COR-L47 (cell line): Measurements from ENCODE around the gene SERTAD4.

ENCODE experiments used
- DNase-seq: peaks from one replicate; lab custom pipeline; 2025; lab: John Stamatoyannopoulos, UW

SERTAD4 gene

DNA sequence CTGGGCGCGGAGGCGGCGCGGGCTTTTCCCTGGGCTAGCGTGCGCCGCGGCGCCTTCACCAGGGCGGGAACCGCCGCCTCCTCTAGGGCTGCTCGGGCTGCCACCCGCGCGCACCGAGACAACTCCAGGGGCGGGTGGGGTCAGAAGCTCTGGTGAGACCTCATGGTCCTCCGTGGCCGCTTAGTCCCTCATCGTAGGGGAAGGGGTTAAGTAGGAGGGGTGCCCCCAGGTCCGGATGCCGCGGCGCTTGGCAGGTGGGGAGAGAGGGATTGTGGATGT, 559 bp downstream of the SERTAD4 start:
- DNase-seq, result no peak

GRCh38 chr1:210233495-210234328, 1.1 kb downstream of the SERTAD4 start:
- DNase-seq, result peak; percentile 45

- DNase-seq, result no peak
Observed at GRCh38 chr1:210234329-210234757, 1.7 kb downstream of the SERTAD4 start.

DNA sequence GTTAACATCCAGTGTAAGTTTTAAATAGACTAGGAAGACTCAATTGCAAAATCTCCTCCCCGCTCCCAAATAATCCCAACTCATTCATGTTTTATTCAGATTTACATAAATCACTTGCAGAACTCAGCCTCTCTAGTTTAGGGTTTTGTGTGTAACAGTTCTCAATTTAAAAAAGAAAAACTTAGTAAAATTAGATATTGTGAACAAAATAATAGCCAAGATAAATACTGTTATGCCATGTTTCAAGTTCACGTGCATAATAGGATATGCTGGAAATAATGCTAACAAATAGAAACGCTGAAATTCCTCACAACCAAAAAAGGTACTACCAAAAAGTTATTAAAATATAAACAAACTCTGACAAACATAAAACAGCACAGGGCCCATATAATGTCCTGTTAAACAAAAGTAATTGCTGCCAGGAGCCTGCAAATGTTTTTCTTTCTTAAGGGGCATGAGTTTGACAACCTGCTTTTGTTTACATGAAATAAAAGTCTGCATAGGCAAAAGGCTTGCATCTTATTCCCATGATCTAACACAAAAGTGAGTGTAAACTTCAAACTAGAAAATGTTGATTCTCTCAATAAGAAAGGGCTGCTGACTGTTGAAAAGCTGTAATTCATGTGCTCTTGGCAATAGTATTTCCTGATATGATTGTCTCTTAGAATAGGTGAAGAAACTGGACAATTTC, 2.9 kb downstream of the SERTAD4 start:
- no peak for DNase-seq

GRCh38 chr1:210236386-210236839, 3.8 kb downstream of the SERTAD4 start:
- DNase-seq, result no peak

DNA sequence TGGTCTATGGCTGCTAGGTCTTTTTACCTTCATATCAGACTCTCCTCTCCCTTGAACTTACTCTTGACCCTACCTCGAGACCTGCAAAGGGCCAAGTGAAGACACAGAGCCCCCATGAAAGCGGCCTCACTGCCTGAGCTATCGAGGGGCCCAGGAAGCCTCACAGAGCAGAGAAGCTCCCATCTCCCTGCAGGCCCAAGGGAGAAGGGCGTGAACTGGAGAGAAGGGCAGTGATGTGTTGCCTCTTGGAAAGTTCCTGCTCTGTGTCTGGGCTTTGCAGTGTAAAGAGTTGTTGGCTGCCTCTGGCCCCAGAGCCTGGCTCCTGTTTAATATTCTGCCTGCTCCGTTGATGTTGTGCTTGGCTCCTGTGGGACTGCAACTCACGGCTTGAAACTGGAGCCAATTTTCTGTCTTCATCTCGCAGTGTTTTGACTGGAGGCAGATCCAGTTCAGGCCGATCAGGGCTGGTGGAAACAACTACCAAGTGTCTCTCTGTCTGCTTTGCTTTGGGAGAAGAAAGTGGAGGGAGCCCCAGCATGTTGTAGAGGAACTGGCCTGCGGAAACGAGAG, 4.3 kb downstream of the SERTAD4 start:
- DNase-seq, result no peak

GRCh38 chr1:210237479-210237878, 4.9 kb downstream of the SERTAD4 start:
- no peak for DNase-seq

DNA sequence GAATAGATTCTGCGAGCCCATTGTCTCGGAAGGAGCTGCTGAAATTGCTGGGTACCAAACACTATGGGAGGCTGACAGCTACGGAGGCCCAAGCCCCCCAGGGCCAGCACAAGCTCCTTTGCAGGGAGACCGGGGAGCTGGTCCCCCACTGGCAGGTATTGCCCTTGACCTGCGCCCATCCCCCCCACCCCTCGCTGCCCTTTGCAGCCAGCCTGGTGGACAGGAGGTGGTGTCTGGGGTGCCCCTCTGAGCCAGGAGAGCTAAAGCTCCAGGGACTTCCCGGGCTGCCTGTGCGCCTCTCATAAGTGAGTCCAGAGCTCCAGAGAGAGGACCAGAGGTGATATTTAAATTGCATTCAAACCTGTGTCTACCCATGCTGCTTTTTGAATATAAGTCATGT, 5.4 kb downstream of the SERTAD4 start:
- no peak for DNase-seq

GRCh38 chr1:210239349-210240111, 6.9 kb downstream of the SERTAD4 start:
- DNase-seq, result no peak

- DNase-seq, result no peak
Observed at GRCh38 chr1:210241121-210241520, 8.5 kb downstream of the SERTAD4 start.

GRCh38 chr1:210244746-210245367, 12.3 kb downstream of the SERTAD4 start:
- DNase-seq, result no peak

DNA sequence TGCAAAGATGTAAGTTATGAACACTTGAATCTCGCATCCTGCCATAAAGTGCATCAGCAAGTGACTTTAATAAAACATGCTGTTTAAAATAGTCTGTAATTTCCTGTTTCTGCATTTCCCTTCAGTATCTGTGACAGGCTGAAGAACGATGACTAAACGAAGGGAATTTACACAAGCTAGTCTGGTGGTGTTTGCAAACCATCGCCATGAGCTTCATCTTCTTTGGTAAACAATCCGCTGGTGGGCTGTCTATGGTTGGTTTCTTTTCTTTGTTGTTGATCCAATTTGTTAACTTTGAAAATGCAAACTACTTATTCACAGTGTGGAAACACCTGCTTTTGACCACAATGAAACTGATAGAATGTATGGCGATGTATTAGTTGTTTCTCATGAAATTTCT, 13.9 kb downstream of the SERTAD4 start:
- no peak for DNase-seq

DNA sequence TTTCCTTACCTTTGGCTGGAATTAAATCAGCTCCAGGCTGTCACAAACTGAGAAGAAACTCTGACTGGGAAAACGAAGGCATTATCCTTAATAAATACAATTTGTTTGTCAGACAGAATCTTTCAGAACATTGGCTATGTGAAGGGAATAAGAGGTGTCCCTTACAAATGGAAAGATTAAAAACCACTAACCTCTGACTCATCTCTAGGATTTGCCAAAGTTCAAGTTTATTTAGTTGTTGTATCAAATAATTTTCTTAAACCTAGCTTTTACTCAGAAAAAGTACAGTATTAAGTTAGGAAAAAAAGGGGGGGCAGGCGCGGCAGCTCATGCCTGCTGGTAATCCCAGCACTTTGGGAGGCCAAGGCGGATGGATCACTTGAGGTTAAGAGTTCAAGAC, 15.7 kb downstream of the SERTAD4 start:
- no peak for DNase-seq

- peak; percentile 74 for DNase-seq
Observed at GRCh38 chr1:210250665-210250997, 18.0 kb downstream of the SERTAD4 start.

DNA sequence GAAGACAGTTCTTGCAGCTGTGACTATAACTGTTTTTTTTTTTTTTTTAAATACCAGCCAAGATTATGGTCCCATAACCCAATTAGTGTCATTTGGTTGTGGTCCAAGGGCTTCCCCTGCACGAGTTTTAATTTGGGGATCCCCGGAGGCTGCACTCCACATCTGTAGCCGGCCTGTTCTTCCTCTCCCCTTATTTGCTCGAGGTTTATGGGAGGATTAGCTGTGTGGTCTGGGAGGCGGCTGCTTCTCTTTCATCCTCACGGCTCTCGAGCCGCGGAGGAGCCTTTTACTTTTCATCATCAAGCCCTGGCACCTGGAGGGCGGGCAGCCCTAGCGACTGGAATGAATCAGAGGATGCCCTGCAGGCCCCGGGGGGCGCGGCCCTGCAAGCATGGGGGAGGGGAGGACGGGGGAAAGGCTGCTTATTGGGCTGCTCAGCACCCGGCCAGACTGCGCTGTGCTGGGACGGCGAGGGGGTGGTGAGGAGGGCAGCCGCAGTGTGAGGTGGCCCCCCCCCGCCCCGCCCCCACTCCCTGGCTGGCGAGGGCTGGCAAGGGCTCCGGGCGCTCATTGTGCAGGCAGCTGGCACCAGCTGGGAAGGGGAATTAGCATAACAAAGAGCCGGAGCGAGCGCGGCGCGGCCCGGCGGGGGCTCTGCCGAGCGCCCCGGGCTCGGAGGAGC, 18.5 kb downstream of the SERTAD4 start:
- peak; percentile 86 for DNase-seq

DNA sequence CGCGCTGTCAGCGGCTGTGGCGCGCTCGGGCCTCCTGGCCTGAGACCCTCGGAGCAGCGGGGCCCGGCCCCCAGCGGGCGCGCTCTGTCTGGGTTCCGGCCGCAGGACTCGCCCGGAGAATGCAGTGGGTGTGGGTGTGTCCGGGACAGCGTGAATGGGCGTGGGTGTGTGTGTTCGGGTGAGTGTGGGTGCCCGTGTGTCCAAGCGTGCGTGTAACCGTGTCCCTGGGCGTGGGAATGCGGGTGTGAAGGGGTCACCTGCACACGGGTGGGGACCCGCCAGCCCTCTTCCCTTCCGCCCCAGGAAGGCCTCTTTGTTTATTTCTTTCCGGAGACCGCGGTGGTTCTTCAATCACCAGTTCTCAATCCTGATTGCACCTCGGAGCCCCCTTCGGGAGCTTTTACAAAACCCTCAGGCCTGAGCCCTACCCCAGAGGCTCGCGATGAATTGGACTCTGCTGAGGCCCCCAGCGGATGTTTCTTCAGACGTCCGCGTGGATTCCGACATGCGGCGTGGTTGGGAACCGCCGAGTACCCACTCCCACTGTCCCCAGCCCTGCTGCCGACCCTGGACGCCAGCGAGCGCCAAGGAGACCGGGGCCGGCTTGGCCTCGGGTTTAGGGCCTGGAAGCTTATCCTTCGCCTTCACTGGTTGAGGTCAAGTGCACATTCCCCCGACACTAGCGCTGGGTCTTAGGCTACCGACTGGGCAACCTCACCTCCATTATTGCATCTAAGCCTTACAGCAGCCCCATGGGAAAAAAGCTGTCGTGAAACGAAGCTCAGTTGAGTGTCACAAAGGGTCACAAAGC, 19.3 kb downstream of the SERTAD4 start:
- DNase-seq, result no peak

DNA sequence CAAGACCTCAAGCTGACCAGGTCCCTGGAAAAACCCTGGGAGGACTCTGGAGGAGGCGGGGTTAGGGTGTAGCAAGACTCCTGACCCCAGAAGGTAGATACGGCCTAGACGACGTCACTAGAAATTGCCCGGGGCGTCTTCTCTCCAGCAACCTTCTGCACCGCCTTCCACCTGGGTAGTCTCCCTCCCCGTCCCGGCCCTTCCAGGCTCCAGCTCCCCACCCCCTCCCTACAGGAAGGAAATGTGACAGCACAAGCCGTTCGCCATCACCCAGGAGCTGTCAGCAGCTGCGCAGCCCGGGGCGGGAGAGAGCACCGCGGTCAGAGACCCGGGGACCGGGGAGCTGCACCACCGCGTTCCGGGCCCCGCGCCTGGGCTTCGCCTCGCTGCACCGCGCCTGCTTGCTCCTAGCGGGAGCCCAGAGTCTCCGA, 20.0 kb downstream of the SERTAD4 start:
- no peak for DNase-seq

GRCh38 chr1:210254298-210254697, 21.7 kb downstream of the SERTAD4 start:
- no peak for DNase-seq

DNA sequence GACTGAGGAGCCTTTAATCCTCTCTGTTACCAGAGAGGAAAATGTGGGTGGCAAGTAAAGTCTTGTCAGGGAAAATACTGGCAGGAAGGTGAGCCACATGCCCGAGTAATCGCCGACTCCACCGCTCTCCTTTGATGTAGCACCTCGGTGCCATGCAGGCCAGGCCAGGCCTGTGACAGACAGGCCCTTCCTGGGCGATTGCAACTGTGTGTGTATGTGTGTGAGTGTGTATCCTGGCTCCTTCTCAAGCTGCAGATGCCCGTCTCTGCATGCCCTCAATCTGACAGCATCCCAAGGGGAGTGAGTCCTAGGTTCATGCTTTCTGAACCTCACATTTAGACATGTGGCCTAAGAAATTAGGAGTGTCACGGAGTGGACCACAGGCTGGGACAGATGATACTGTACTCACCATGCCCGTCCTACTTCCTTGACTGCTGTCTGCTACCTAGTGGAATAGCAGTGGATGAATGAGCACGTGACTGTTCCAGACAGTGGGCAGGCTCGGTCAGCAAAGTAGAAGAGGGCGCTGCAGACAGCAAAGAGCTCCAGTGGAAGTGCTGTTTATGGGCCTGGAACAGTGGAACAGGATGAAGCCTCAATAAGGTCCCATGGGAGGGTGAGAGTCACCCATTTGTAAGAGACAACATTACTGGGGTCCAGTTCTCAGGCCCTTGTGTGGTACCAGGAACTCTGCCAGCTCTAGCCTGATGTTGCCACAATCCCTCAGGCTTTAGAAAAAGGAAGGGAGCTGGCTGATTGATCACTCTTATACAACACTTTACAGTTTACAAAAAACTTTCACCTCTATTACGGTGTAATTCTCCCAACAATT, 25.3 kb downstream of the SERTAD4 start:
- DNase-seq, result no peak

DNA sequence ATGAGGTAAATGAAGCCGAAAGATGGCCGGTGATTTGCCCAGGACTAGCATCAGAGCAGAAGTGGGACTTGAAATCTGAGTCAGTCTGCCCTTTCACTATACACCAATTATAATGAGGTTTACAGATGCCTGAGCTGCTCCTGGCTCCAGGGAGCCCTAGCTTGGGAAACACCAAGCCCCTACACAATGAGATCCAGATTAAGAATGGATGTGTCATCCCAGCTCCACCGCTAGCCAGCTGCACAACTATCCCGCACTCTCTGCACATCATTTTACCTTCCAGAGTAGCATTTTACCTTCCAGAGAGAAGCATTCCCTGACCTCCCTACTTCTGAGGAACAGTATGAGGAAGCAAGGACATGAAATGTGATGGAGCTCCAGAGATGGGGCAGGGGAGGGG, 27.0 kb downstream of the SERTAD4 start:
- DNase-seq, result no peak
